ENCODE measurements around the gene HSPA14.
A peak's percentile ranks its signal among the peaks of the same experiment; 100 is the strongest.
"Not testable (repeated sequence)": the region's sequence is repeated elsewhere in the genome, so short reads cannot be mapped to it uniquely, and the experiment has no call there.

The HSPA14 gene

GRCh38 chr10:14838582-14839304 is 637 bp downstream of the HSPA14 start:
- no peak for FAIRE-seq

GRCh38 chr10:14839305-14839695 is 1.2 kb downstream of the HSPA14 start:
- no peak for FAIRE-seq

- FAIRE-seq, result no peak
These were observed 2.1 kb downstream of the HSPA14 start for GRCh38 chr10:14840178-14840577.

GRCh38 chr10:14843327-14843988 is 5.4 kb downstream of the HSPA14 start:
- no peak for FAIRE-seq

- no peak for FAIRE-seq
These were observed 6.8 kb downstream of the HSPA14 start for GRCh38 chr10:14844948-14845347.

GRCh38 chr10:14852236-14852635 is 14.1 kb downstream of the HSPA14 start:
- FAIRE-seq, result no peak

GRCh38 chr10:14855453-14855852 is 17.3 kb downstream of the HSPA14 start:
- no peak for FAIRE-seq

- FAIRE-seq, result no peak
These were observed 20.3 kb downstream of the HSPA14 start for GRCh38 chr10:14858338-14858960.

- FAIRE-seq, result no peak
These were observed 20.9 kb downstream of the HSPA14 start for GRCh38 chr10:14859043-14859442.

GRCh38 chr10:14859775-14860174 is 21.7 kb downstream of the HSPA14 start:
- peak; percentile 21 for FAIRE-seq

GRCh38 chr10:14860791-14861190 is 22.7 kb downstream of the HSPA14 start:
- no peak for FAIRE-seq

GRCh38 chr10:14864466-14864865 is 26.4 kb downstream of the HSPA14 start:
- not testable (repeated sequence) for FAIRE-seq

GRCh38 chr10:14864871-14865270 is 26.8 kb downstream of the HSPA14 start:
- not testable (repeated sequence) for FAIRE-seq

GRCh38 chr10:14873090-14873760 is 35.1 kb downstream of the HSPA14 start:
- no peak for FAIRE-seq

- no peak for FAIRE-seq
These were observed 37.8 kb downstream of the HSPA14 start for GRCh38 chr10:14875941-14876340.

- FAIRE-seq, result no peak
These were observed 38.7 kb downstream of the HSPA14 start for GRCh38 chr10:14876764-14877163.

GRCh38 chr10:14878266-14879123 is 40.4 kb downstream of the HSPA14 start, which contains the start of gene SUV39H2:
Gene SUV39H2 (plus strand): TSS chr10:14878866. CDS start chr10:14878889, 23 bp downstream.
- no peak for FAIRE-seq

GRCh38 chr10:14879124-14879927 is 41.2 kb downstream of the HSPA14 start:
- FAIRE-seq, result no peak

- FAIRE-seq, result no peak
These were observed 41.8 kb downstream of the HSPA14 start for GRCh38 chr10:14879928-14880193.

- no peak for FAIRE-seq
These were observed 42.1 kb downstream of the HSPA14 start for GRCh38 chr10:14880229-14880628.

GRCh38 chr10:14884082-14884481 is 46.0 kb downstream of the HSPA14 start:
- no peak for FAIRE-seq

GRCh38 chr10:14889318-14889717 is 51.2 kb downstream of the HSPA14 start:
- FAIRE-seq, result no peak

Measured in G401.6 (cell line).